C4-2B (cell line): ENCODE measurements around the gene VDAC1.

ENCODE experiments used
- ZFX ChIP-seq: fragments of 450-650 bp; IDR thresholded peaks from 2 replicates; pipeline ENCODE4 v1.6.1; 2017
- TF ChIP-seq, protein P1 (sequence below): fragments of 450-650 bp; conservative IDR thresholded peaks from 2 replicates; pipeline ENCODE4 v1.5.1; 2017; ENCODE audit warnings: mild to moderate bottlenecking

DNA sequence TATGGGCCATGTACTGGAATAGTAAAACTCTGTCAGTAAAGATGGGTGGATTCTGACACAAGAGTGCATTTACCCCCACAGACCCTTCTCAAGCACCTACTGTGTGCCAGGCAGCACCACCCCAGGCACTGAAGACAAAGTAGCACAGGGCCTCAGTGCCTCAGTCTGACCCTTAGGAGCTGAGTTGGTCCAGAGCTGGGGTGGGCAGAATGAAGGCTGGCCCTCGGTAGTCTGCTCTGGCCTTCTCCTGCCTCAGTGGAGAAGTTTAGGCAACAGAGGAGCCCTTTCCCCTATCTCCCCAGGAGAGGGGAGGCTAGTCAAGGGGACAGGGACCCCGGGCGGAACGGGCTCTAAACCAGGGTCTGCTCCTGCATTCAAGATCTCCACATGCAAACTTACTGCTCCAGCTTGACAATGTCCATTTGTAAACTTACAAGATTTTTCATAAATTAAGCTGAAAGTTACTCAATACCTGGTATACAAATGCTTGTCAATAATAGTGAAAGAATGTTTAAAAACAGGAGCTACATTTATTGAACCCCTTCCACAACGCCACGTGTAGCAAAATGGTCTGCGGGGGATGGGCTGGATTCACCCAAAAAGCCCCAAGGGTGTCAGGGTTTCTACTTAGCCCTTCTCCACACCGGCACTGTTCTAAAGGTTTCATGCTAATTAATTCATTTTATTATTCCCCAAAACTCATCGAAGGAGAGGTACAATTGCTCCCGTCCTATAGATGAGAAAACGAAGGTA lies 1.5 kb downstream of the VDAC1 start:
- TF ChIP-seq, protein P1, sequence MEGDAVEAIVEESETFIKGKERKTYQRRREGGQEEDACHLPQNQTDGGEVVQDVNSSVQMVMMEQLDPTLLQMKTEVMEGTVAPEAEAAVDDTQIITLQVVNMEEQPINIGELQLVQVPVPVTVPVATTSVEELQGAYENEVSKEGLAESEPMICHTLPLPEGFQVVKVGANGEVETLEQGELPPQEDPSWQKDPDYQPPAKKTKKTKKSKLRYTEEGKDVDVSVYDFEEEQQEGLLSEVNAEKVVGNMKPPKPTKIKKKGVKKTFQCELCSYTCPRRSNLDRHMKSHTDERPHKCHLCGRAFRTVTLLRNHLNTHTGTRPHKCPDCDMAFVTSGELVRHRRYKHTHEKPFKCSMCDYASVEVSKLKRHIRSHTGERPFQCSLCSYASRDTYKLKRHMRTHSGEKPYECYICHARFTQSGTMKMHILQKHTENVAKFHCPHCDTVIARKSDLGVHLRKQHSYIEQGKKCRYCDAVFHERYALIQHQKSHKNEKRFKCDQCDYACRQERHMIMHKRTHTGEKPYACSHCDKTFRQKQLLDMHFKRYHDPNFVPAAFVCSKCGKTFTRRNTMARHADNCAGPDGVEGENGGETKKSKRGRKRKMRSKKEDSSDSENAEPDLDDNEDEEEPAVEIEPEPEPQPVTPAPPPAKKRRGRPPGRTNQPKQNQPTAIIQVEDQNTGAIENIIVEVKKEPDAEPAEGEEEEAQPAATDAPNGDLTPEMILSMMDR: no peak
- no peak for TF ChIP-seq ZFX
